ENCODE data around the gene BDNF.

Gene BDNF

DNA sequence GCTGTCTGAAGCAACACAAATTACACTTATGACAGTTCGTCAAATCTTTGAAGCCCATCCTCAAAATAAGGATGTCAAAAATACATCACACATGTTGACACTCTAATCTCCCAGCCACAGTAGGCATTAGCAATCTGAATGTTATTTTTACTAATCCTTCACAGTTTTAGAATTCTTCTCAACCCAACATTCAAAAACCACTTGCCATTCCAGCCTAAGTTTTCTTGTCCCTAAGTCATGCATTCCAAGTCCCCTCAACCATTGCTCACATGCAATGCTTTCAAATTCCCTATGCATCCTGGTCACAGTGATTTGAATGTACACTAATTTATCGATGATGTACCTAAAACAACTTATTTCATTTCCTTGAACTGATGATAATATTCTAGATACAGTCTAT is 7.5 kb downstream of the BDNF start:
- TF ChIP-seq, protein P1, sequence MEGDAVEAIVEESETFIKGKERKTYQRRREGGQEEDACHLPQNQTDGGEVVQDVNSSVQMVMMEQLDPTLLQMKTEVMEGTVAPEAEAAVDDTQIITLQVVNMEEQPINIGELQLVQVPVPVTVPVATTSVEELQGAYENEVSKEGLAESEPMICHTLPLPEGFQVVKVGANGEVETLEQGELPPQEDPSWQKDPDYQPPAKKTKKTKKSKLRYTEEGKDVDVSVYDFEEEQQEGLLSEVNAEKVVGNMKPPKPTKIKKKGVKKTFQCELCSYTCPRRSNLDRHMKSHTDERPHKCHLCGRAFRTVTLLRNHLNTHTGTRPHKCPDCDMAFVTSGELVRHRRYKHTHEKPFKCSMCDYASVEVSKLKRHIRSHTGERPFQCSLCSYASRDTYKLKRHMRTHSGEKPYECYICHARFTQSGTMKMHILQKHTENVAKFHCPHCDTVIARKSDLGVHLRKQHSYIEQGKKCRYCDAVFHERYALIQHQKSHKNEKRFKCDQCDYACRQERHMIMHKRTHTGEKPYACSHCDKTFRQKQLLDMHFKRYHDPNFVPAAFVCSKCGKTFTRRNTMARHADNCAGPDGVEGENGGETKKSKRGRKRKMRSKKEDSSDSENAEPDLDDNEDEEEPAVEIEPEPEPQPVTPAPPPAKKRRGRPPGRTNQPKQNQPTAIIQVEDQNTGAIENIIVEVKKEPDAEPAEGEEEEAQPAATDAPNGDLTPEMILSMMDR (IDR thresholded peaks at IDR 0.05; ENCODE audit: insufficient read depth, low read length, poor library complexity, severe bottlenecking) = no peak
- DNase-seq (ENCODE audit: extremely low read depth, insufficient read length) = no peak

GRCh38 chr11:27688076-27688475 is 12.2 kb downstream of the BDNF start:
- DNase-seq (ENCODE audit: extremely low read depth, insufficient read length) = no peak
- Histone ChIP-seq H3K27me3 (replicated peaks; ENCODE audit: control insufficient read depth, insufficient read depth, low read length) (no peaks in the 10 kb centered on the region), H3K4me3 (replicated peaks; ENCODE audit: low read depth, low read length) (no peak overlapping the region), H3K36me3 (ENCODE audit: control insufficient read depth, insufficient read depth, low read length) (no peaks in the 10 kb centered on the region)
- TF ChIP-seq, protein P1 (IDR thresholded peaks at IDR 0.05; ENCODE audit: insufficient read depth, low read length, poor library complexity, severe bottlenecking) = no peak

More for the DNA sequence above, 7.5 kb downstream of the BDNF start:
- H3K27me3 ChIP-seq (replicated peaks; ENCODE audit: control insufficient read depth, insufficient read depth, low read length) = no peaks in the 10 kb centered on the region
- H3K36me3 ChIP-seq (ENCODE audit: control insufficient read depth, insufficient read depth, low read length) = no peaks in the 10 kb centered on the region
- H3K4me3 ChIP-seq (replicated peaks; ENCODE audit: low read depth, low read length) = no peak overlapping the region

- DNase-seq (ENCODE audit: extremely low read depth, insufficient read length) = no peak
- H3K36me3 ChIP-seq (ENCODE audit: control insufficient read depth, insufficient read depth, low read length) = no peaks in the 10 kb centered on the region
- no peaks in the 10 kb centered on the region for H3K27me3 ChIP-seq (replicated peaks; ENCODE audit: control insufficient read depth, insufficient read depth, low read length)
- TF ChIP-seq, protein P1 (IDR thresholded peaks at IDR 0.05; ENCODE audit: insufficient read depth, low read length, poor library complexity, severe bottlenecking) = no peak
- H3K4me3 ChIP-seq (replicated peaks; ENCODE audit: low read depth, low read length) = no peak overlapping the region
These were observed 18.6 kb downstream of the BDNF start for GRCh38 chr11:27681664-27682063.

- TF ChIP-seq, protein P1 (IDR thresholded peaks at IDR 0.05; ENCODE audit: insufficient read depth, low read length, poor library complexity, severe bottlenecking) = no peak
- H3K36me3 ChIP-seq (ENCODE audit: control insufficient read depth, insufficient read depth, low read length) = no peaks in the 10 kb centered on the region
- no peaks in the 10 kb centered on the region for H3K27me3 ChIP-seq (replicated peaks; ENCODE audit: control insufficient read depth, insufficient read depth, low read length)
- DNase-seq (ENCODE audit: extremely low read depth, insufficient read length) = no peak
- no peak overlapping the region for H3K4me3 ChIP-seq (replicated peaks; ENCODE audit: low read depth, low read length)
These were observed 20.9 kb downstream of the BDNF start for GRCh38 chr11:27679136-27680015.

GRCh38 chr11:27678242-27678641 is 22.0 kb downstream of the BDNF start:
- Histone ChIP-seq H3K27me3 (replicated peaks; ENCODE audit: control insufficient read depth, insufficient read depth, low read length) (no peaks in the 10 kb centered on the region), H3K36me3 (ENCODE audit: control insufficient read depth, insufficient read depth, low read length) (no peaks in the 10 kb centered on the region), H3K4me3 (replicated peaks; ENCODE audit: low read depth, low read length) (no peak overlapping the region)
- TF ChIP-seq, protein P1 (IDR thresholded peaks at IDR 0.05; ENCODE audit: insufficient read depth, low read length, poor library complexity, severe bottlenecking) = no peak
- DNase-seq (ENCODE audit: extremely low read depth, insufficient read length) = no peak

Measured in GM06990 (cell line).